GM04503 (cell line): ENCODE results near the gene NUP188.
"Not testable (repeated sequence)": the region's sequence is repeated elsewhere in the genome, so short reads cannot be mapped to it uniquely, and the experiment has no call there.

Experiments used
- DNase-seq: peaks from one replicate; pipeline ENCODE4 v3.0.0-alpha.2; 2012; ENCODE audit warnings: low read depth

The NUP188 gene

DNA sequence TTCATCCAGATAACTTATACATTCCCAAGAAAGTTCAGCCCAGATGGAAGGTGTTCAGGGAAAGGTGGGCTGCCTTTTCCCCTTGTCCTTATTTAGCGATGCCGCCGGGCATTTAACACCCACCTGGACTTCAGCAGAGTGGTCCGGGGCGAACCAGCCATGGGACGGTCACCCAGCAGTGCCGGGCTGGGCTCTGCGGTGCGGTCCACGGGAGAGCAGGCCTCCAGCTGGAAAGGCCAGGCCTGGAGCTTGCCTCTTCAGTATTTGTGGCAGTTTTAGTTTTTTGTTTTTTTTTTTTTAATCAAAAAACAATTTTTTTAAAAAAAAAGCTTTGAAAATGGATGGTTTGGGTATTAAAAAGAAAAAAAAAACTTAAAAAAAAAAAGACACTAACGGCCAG, 30.8 kb upstream of the NUP188 start:
- no peak for DNase-seq

DNA sequence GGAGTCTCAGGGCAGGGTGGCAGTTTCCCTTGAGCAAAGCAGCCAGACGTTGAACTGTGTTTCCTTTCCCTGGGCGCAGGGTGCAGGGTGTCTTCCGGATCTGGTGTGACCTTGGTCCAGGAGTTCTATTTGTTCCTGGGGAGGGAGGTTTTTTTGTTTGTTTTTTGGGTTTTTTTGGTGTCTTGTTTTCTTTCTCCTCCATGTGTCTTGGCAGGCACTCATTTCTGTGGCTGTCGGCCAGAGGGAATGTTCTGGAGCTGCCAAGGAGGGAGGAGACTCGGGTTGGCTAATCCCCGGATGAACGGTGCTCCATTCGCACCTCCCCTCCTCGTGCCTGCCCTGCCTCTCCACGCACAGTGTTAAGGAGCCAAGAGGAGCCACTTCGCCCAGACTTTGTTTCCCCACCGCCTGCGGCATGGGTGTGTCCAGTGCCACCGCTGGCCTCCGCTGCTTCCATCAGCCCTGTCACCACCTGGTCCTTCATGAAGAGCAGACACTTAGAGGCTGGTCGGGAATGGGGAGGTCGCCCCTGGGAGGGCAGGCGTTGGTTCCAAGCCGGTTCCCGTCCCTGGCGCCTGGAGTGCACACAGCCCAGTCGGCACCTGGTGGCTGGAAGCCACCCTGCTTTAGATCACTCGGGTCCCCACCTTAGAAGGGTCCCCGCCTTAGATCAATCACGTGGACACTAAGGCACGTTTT, 30.2 kb upstream of the NUP188 start:
- DNase-seq, result peak; percentile 47

DNA sequence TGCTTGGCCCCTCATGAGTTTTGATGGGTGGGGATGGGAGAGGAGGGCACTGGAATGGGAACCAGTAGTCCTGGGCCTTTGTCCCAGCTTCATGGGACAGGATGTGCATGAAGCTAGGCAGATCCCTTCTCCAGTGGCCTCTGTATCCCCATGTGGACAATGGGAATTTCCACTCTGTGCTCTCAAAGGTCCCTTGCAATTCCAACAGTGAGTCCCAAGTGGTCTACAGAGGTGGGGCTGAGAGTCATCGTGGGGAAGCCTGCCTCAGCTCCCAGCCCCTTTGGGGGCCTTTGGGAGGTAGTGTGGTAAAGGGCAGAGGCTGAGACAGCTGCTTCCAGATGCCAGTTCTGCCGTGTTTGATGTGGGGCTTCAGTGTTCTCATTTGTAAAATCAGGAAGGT, 28.6 kb upstream of the NUP188 start:
- DNase-seq, result no peak

DNA sequence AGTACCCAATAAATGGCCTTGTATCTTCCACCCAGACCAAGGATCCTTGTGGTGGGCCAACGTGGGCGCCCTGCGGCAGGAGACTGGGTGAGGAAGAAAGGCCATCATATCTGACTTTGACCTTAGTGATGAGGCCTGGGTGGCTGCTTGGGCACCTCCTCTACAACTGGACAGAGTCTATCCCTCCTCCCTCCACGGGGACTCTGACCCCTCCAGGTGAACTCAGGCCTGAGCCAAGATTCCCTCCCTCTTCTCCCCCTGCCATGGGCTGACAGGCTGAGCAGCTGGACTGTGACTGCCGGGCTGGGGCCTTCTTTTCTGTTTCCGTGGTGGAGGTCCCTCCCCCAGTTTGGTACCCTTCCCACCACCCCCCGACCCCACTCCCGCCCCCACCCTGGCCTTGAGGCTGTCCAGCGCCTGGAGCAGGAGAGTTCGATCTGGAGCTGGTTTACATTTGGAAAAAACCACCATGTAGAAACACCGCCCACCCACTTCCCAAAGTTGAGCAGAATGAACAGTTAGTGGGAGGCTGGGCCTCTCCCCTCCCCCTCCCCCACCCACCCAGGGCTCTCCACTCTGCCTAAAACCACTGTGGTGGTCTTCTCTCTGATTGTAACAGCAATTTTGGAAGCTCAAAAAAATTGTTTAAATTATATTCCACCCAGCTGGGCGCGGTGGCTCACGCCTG, 28.0 kb upstream of the NUP188 start:
- DNase-seq, result no peak

DNA sequence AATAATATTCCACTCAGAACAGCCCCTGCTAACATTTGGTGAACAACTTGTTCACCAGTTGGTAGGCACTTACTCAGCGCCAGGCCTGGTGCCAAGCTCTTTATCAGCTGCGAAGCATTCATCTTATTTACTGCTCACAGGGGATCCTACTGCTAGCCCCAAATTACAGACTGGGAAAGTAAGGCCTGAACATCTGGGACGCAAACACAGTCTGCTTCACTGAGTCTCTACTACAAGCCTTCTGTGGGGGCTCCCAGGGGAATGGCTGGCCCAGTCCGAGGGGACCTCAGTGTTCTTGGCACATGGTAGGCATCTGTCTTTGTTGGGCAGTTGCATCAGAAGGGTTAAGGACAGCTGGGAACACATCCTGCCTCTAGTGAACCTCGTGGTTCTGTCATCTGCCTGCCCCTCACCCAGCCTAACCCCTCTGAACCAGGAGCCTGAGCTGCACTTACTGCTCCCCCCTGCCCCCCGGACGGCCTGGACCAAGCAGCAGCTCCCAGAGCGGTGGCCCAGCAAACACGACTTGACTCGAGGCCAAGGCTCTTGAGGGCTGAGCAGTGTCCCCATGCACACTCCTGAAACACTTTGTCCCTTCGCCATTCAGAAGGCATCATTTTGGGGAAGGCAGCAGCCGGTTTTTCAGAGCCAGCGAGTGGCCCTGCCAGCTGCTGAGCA, 27.0 kb upstream of the NUP188 start, which contains the start of gene PHYHD1:
Gene PHYHD1 (plus strand): TSS at position 602 of the 678 bp plus-strand sequence. CDS start 1,342 bp downstream, outside the sequence.
- peak; percentile 50 for DNase-seq

DNA sequence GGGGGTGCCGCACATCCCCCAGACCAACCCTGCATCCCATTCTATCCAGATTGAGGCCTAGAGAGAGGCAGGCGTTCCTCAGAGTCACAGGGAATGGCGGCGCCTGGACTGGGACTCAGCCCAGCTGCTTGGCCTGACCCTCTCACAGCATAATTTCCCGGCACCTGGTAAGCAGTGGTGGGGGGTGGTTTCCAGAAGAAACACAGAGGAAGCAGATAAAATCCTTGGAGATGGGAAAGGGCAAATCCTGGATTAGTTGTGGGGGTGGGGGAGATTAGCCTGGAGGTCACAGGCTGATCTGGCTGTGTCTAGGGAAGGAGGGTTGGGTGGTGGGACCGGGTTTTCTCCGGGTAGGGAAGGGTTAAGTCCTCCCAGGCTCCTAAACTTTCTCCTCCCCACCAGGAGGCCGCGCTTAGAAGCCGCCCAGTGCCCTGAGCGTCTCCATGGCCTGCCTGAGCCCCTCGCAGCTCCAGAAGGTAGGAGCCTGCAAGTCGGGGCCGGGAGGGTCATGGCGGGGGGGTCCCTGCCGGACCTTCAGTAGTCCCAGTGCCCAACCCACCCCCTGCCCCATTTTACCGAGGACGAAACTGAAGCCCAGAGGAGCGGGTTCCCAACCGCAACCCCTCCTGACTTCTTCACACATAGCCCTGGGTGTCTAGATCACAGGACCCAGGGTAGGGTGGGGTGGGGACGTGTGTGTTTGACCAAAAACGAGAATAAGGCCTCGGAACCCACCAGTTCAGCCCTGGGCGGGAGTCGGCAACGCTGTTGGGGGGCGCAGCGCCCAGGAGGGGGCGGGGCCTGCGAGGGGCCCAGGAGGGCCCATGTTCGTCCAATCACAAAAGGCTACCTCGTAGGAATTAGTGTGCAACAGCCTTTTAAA, 25.4 kb upstream of the NUP188 start:
- DNase-seq, result no peak

DNA sequence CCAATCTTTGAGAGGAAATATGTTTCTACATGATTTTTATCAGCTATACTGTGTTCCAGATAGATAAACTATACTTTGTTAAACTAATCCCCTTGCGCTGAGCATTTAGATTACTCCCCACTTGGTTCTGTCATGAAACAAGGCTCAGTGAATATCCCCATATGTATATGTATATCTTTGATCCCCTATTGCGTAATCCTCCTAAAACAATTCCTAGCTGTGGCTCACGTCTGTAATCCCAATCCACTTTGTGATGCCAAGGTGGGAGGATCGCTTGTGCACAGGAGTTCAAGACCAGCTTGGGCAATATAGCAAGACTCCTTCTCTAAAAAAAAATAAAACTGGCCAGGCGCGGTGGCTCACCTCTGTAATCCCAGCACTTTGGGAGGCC, 24.0 kb upstream of the NUP188 start:
- no peak for DNase-seq

DNA sequence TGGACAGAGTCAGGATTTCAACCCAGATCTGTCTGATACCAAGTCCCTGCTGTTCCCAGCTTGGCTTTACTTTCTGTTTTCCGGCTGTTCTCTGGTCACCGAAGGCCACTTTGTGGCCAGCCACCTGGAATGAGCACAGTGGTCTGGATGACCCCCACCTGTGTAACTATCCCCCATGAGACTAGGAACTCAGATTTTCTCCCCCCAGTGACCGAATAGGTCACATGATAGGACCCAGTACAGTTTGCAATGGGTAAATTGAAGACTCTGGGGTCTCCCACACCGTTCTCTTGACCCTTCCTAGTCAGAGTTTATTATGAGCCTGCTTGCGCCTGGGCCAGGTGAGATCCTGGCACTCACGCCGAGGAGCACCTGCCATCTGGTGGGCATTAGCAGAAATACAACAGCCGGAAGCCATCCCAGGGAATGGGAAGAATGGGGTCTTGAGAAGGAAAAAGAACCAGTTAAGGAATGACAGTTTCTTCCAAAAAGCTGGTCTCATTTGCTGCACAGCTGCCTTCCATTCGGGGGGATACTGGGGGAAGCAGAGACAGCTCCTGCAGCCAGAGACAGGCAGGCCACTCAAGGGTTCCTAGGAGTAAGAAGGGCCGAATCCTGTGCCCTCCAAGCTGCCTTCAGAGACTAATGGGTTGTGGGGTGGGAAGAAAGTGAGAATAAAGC, 19.6 kb upstream of the NUP188 start:
- DNase-seq, result no peak

DNA sequence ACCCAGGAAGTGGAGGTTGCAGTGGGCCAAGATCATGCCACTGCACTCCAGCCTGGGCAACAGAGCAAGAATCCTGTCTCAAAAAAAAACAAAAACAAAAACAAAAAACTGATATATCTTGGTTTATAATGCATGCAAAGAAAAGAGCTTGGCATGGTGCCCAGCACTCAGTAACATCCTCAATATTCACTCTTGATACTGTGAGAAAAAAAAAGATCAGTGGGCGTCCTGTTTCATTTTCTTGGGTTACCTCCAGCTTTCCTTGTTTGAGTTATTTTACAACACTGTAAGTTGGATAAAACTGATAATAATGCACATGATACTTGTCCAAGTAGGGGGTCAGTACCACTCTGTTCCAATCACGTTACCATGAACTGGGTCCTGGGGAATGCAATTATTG, 18.9 kb upstream of the NUP188 start:
- no peak for DNase-seq

DNA sequence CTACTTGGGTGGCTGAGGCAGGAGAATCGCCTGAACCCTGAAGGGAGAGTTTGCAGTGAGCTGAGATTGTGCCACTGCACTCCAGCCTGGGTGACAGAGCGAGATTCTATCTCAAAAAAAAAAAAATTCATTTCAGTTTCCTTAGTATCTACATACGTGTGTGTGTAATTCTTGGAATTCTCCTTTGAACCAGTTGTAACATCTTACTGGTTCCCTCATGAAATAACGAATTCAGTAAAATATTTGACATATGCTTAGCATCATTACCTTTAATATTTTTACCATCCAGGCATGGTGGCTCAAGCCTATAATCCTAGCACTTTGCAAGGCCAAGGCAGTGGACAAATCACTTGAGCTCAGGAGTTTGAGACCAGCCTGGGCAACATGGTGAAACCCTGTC, 17.9 kb upstream of the NUP188 start:
- no peak for DNase-seq

DNA sequence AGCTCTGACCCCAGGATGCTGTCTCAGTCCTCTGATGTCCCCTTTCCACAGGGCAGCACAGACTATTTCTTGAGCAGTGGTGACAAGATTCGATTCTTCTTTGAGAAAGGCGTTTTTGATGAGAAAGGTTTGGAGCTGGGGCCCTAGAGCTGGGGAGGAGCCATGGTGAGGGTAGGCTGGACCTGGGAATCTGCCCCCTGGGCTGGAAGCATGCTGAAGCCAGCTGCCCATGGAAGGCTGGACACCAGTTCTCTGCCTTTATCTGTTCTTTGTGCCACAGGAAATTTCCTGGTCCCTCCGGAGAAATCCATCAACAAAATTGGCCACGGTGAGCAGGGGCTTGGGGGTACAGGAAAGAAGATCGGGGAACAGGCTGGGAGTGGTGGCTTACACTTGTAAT, 13.8 kb upstream of the NUP188 start:
- no peak for DNase-seq

DNA sequence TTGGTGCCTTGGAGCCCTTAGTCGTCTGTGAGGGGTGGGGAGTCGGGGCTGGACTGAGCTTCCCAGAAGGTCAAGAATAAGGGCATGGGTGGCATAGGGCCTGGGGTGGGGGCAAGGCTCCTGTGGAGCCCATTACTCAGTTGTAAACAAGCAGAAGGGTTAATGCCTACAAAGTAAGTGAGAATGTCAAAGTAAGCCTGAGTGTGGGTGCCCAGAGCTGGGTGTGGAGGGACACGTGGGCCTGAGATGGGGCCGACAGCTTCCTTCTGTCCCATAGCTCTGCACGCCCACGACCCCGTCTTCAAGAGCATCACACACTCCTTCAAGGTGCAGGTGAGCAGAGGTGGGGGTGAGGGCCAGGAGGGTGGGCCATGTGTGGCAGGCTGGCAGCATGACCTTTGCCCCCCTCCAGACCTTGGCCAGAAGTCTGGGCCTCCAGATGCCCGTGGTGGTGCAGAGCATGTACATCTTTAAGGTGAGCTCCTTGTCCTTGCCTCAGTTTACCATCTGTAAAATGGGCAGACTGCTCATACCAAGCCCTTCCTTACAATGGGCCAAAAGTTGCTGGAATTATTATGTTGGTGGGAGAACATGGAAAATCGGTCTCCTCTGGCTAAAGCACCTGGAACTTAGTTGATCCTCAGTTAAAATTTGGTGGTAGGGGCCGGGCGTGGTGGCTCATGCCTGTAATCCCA, 11.2 kb upstream of the NUP188 start:
- no peak for DNase-seq

DNA sequence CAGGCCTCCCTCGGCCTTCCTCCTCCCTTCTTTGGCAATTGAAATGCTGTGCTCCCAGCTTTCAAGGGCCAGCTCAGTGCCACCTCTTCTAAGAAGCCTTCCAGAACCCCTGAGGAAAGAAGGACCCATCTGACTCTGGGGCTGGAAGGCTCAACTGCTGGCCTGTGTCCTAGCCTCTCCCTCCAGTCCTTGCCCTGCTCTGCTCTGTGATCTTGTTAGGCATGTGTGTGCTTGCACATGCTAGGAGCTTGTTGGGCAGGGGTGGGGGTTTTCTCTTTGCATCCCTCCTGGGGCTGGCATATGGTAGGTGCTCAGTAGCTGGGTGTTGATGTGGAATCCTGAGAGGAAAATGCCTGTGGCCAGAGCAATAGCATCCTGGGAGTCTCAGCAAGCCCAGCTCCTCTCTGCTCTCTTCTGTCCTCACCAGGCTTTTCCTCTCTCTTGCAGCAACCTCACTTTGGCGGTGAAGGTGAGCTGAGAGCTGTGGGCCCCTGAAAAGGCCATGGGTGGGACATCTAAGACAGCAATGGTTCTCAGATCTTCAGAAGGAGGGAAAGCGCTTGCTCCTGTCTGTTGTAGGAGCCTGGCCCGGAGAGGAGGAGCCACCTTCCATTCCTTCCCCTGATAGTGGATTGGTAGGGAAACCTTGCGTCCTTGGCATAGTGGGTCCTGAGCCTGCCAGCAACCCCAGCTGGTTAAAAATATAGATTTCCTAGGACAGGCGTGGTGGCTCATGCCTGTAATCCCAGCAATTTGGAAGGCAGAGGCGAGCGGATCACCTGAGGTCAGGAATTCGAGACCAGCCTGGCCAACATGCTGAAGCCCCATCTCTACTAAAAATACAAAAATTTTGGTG, 10.0 kb upstream of the NUP188 start:
- DNase-seq, result no peak

DNA sequence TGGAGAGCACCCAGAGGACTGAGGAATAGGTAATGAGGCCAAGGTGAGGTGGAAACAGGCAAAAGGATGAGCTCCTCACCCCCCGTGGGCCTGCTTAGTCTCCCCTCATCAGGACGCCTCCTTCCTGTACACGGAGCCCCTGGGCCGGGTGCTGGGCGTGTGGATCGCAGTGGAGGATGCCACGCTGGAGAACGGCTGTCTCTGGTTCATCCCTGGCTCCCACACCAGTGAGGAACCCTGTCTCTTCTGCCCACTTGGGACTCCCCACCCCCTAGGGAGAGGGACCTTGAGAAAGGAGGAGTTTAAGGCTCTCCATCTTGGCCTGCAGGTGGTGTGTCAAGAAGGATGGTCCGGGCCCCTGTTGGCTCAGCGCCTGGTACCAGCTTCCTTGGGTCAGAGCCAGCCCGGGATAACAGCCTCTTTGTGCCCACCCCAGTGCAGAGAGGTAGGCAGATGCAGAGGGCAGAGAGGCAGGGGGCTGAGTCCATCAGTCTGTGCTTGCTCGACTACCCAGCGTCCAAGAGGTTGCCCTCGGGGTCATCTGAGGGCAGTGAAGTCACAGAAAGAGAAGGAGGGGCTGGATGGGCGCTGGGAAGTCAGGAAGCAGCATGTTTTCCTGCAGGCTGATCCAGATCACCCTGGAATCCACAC, 7.1 kb upstream of the NUP188 start:
- DNase-seq, result no peak

DNA sequence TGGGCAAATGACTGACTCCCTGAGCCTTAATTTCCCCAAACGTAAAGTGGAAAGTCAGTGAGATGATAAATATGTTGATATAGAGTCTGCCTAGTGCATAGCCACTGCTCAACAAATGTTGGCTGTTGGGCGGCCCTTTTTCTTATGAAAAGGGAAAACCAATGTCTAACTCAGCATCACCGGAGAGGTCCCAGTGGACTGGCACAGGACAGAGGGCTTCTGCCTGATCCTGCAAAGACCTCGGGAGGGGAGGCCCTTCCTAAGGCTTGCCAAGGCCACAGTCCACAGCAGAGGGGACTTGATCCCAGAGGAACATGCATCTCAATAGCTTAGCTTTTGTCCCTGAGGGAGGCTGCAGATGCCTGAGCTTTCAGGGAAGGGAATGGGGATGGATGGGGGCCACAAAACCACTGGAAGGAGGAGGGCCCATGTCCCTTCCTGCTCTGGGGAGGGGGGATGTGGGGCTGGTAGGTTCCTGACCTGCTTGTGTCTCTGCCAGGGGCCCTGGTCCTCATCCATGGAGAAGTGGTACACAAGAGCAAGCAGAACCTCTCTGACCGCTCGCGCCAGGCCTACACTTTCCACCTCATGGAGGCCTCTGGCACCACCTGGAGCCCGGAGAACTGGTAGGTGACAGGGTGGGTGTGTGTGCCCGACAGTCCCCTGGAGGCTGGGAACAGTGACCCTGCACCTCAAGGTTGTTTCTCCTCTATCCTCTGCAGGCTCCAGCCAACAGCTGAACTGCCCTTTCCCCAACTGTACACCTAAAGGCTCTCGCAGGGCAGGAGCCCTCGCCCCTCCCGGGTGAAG, 6.3 kb upstream of the NUP188 start:
- no peak for DNase-seq

DNA sequence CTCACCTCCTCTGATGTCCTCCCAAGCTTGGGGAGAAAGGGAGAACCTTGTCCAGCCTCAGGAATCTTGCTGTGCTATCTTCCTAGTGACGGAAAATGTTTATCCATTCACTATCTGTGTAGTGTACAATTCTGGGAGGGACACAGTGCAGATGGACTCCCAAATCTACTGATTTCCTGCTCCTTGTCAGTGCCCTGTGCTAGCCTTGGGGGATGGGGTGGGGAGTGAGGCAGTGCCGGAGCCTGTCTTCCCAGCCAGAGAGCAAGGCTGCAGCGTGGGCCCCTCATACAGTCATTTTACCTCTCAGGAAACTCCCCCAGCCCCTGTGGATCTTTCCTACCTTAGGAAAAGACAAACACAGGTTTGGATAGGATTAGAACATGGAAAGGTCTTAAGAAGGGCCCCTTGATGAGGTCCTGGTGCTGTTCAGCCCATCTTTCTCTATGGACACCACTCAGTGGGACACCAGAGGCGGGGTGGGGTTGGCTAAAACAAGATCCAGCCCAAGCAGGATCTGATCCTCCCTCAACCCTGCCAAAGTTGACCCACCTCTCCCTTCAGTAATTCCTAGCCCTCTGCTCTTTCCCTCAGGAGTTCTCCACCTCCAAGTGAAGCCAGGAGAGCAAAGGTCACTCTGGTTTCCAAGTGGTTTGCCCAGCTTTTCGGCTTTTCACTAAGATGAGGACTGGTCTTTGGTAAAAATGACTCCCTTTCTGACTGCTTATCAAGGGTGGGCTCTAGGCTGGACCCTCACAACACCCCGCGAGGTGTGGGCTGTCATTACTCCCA, 3.5 kb upstream of the NUP188 start:
- DNase-seq, result no peak

DNA sequence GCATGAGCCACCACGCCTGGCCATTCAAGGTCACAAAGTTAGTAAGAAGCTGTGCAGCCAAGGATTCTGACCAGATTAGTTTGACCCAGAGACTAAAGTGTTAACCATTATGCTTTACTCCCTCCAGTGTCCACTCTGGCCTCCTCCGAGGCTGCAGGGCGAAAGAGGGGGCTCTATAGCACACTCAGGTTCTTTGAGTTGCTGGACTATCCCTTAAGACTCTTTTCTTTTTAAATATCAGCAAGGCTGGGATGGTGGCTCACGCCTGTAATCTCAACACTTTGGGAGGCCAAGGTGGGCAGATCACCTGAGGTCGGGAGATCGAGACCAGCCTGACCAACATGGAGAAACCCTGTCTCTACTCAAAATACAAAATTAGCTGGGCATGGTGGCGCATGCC, 2.5 kb upstream of the NUP188 start:
- not testable (repeated sequence) for DNase-seq
